ENCODE results near the gene IL20RA. TPM values are rescaled to one million over a fixed set of nuclear protein-coding genes. Genes with fewer than 3 reads are reported as not detected.
"Not testable (repeated sequence)": the region's sequence is repeated elsewhere in the genome, so short reads cannot be mapped to it uniquely, and the experiment has no call there.

The IL20RA gene
- total RNA-seq, 1 experiment from 2014 or later: not detected

DNA sequence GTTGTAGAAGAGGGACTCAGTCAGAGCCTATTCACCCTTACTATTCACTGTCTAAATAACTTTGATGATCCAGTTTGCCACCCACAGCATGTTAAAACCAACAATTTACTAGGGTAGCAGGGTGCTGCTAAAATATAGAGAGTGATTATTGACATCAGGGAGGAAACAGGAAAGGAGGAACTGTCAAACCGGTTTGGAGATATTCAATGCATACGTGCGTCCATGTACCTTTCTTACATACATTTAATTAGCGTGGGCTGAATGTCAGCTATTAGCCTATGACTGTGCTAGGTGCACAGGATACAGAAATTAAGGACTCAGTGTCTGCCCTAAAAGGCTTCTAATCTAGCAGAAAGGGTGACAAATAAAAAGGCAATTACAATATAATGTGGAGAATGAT, 57.2 kb downstream of the IL20RA start:
- DNase-seq (ENCODE audit: low read depth): no peak
- in situ Hi-C loops (cut with HindIII; ENCODE audit: low pct_unique_long_range_greater_than_20kb, low sequenced_read_pairs): no loop called here

DNA sequence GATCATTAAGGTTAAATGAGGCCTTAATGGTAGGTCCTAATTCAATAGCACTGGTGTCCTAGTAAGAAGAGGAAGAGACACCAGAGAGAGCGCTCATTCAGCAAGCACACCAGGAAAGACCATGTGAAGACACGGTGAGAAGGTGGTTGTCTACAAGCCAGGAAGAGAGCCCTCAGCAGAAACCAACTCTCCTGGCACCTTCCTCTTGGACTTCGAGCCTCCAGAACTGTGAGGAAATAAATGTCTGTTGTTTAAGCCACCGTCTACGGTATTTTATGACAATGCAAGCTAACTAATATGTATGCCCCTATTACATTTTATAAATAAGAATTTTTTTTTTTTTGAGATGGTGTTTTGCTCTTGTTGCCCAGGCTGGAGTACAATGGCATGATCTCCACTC, 59.3 kb downstream of the IL20RA start:
- in situ Hi-C loops (cut with HindIII; ENCODE audit: low pct_unique_long_range_greater_than_20kb, low sequenced_read_pairs): no loop called here
- no peak for DNase-seq (ENCODE audit: low read depth)

DNA sequence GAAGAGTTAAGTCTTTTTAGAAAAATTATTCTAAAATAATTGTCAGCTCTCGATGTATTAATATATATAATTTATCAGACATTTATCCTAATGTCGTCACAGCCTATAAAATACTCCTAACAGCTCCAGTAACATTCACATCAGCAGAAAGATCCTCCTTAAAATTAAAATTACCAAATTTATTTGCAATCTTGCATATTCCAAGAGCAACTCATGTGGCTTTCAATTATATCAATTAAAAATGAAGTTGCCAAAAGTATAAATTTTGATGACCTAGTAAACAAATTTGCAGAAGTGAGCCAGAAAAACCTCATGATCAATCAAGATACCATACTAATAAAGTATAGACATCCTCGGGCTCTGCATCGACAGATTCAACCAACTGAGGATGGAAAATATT, 60.2 kb downstream of the IL20RA start:
- DNase-seq (ENCODE audit: low read depth): no peak
- in situ Hi-C loops (cut with HindIII; ENCODE audit: low pct_unique_long_range_greater_than_20kb, low sequenced_read_pairs): no loop called here

DNA sequence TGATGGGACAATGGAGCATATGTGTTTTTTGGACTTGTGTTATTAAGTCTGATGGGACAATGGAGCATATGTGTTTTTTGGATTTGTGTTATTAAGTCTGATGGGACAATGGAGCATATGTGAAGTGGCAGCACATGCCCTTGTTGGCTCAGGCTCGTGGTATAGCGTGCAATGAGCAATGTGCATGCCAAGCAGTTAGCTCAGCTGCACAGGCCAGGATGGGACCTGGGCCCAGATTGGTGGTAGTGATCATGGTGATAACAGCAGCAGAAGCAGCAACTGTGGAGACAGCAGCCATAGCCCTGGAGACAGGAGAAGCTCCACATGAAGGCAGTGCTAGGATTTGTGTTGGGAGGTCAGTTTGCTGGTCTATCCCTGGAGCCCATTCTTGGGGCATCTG, 61.1 kb downstream of the IL20RA start:
- in situ Hi-C loops (cut with HindIII; ENCODE audit: low pct_unique_long_range_greater_than_20kb, low sequenced_read_pairs): no loop called here
- no peak for DNase-seq (ENCODE audit: low read depth)

DNA sequence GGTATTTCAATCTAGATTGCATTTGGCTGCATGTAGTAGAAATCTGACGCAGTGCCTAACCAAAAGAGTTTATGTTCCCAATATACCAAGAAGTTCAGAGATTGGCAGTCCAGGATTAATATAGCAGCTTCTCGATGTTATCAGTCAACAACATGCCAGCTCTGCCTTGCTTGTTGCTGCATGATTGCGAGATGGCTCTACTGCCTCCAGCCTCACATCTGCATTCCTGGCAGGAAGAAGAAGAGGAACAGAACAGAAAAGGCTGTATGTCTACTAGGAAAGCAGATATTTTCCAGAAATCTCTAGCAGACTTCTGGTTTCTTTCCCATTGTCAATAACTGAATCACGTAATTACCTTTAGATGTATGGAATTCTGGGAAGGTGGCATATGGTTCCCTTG, 61.8 kb downstream of the IL20RA start:
- in situ Hi-C loops (cut with HindIII; ENCODE audit: low pct_unique_long_range_greater_than_20kb, low sequenced_read_pairs): no loop called here
- no peak for DNase-seq (ENCODE audit: low read depth)

DNA sequence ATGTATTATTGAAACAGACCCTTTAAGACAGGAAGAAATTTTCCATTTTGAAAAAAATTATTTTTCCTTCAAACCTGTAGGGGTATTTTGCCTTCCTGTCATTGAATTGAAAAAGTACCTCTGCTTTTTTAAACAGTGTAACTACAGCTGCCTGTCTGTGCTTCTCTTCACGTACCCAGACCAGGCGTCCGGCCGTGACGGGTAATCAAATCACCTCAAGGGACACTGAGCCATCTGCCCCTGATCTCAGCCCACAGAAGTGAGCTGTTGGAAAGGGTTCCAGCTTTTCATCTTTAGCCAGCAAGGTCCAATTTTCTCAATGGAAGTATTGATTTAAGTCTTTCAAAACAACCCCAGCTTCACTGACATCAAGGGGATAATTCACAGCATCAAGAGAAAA, 64.7 kb downstream of the IL20RA start:
- in situ Hi-C loops (cut with HindIII; ENCODE audit: low pct_unique_long_range_greater_than_20kb, low sequenced_read_pairs): no loop called here
- DNase-seq (ENCODE audit: low read depth): no peak

DNA sequence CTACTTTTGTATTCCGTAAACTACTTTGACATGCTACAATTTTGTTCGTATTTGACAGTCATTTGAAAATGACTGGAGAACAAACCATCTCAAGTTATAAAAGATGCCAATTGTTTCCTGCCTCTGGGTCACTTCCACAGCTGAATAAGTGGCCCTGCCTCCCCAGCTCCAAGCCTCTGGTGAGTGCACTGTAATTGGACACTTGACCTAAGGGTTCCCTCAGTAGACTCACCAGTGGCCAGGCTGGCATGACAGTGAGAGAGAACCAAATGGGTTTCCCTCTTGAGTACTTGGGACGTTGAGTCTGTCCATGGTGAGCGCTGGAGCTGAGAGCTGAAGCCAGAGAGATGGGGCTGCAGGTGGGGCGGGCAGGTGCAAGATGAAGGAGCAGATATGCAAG, 65.6 kb downstream of the IL20RA start:
- no peak for DNase-seq (ENCODE audit: low read depth)
- in situ Hi-C loops (cut with HindIII; ENCODE audit: low pct_unique_long_range_greater_than_20kb, low sequenced_read_pairs): no loop called here

- DNase-seq (ENCODE audit: low read depth): no peak
- in situ Hi-C loops (cut with HindIII; ENCODE audit: low pct_unique_long_range_greater_than_20kb, low sequenced_read_pairs): no loop called here
These were observed 67.7 kb downstream of the IL20RA start for GRCh38 chr6:136977075-136977474.

- in situ Hi-C loops (cut with HindIII; ENCODE audit: low pct_unique_long_range_greater_than_20kb, low sequenced_read_pairs): no loop called here
- DNase-seq (ENCODE audit: low read depth): no peak
These were observed 69.6 kb downstream of the IL20RA start for GRCh38 chr6:136975089-136975715.

DNA sequence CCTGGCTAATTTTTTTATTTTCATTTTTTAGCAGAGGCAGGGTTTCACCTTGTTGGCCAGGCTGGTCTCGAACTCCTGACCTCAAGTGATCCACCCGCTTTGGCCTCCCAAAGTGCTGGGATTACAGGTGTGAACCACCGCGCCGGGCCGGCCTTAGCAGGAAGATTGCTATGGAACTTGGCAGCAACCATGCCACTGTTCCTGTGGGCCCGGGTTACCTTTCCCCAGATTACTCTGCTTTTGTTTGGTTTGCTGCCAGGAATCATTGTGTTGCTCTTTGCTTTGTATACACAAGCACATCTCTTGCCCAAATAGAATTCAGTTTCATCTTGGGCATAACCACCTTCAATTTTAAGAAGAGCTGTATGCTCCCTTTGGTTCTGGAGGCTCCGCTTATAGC, 71.0 kb downstream of the IL20RA start:
- in situ Hi-C loops (cut with HindIII; ENCODE audit: low pct_unique_long_range_greater_than_20kb, low sequenced_read_pairs); DNase-seq (ENCODE audit: low read depth): not testable (repeated sequence)

DNA sequence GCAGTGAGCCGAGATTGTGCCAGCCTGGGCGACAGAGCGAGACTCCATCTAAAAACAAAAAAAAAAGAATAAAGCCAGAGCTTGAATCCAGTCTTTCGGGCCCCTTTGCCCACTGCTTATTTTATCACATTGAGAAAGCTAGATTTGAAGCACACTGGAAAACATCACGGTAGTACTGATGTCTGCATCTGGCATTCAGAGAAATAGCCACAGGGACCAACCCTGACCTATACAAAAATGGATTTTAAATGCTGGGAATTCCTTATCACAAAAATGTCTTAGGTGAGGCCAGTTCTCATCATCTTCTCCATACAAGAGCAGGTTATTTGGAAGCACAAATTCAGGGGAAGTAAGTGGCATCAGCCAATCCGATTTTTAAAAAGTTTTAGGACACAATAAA, 73.2 kb downstream of the IL20RA start:
- in situ Hi-C loops (cut with HindIII; ENCODE audit: low pct_unique_long_range_greater_than_20kb, low sequenced_read_pairs): no loop called here
- no peak for DNase-seq (ENCODE audit: low read depth)

DNA sequence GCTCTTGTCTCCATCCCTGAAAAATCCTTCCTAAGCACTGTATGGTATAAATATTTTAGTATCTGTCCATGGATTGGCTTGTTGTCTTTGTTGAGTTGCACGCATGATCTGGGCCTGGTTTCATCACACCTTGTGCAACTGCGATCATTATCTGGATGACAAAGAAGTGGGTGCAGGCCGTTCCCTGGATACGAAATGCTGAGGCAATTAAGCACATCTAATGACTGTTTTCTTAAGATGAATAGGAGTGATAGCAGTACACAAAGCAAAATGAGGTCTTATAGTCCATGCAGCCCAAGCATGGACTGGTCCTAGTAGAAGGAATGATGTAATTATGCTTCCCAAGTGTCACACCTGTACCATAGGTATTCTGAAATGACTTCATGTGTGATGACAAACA, 74.8 kb downstream of the IL20RA start:
- no peak for DNase-seq (ENCODE audit: low read depth)
- in situ Hi-C loops (cut with HindIII; ENCODE audit: low pct_unique_long_range_greater_than_20kb, low sequenced_read_pairs): no loop called here

GRCh38 chr6:136969433-136969832, 75.3 kb downstream of the IL20RA start:
- in situ Hi-C loops (cut with HindIII; ENCODE audit: low pct_unique_long_range_greater_than_20kb, low sequenced_read_pairs): no loop called here
- DNase-seq (ENCODE audit: low read depth): no peak

GRCh38 chr6:136968837-136969236, 75.9 kb downstream of the IL20RA start:
- DNase-seq (ENCODE audit: low read depth): no peak
- in situ Hi-C loops (cut with HindIII; ENCODE audit: low pct_unique_long_range_greater_than_20kb, low sequenced_read_pairs): no loop called here

- in situ Hi-C loops (cut with HindIII; ENCODE audit: low pct_unique_long_range_greater_than_20kb, low sequenced_read_pairs): no loop called here
- peak; percentile 65 for DNase-seq (ENCODE audit: low read depth)
These were observed 76.7 kb downstream of the IL20RA start for GRCh38 chr6:136967876-136968752.

DNA sequence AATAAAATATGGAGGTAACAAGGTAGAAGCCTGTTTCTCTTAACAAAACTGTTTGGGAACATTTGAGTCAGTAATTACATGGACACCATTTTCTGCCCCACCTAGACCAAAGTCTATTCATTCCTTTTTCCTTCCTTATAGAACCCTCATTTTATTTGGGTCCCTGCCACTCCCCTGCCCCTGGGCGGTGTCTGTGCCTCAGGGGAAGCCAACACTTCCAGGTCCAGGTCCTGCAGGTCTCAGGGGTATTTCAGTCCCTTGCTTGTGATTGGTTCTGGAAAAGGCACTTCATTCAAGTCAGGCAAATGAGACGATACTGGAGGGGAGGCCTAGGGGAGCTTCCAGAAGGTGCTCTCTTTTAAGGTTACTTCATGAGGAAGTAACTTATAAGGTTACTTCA, 80.4 kb downstream of the IL20RA start:
- no peak for DNase-seq (ENCODE audit: low read depth)
- in situ Hi-C loops (cut with HindIII; ENCODE audit: low pct_unique_long_range_greater_than_20kb, low sequenced_read_pairs): no loop called here

DNA sequence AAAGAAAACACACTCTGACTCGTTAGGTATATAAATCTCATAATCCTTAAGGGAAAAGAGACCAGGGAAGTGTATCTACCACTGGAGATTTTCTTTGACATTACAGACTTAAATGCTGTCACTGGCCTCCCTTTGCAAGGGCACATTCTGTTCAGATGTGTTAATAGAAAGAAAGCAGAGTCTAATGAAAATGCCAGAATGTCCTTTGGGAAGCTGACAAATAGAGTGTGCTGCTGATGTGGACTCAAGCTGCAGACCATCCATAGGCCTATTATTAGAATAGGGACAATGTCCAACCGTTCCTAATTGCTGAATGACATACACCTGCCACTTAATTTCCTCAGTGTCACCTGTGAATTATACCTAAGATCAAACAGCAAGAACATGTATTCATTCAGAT, 81.5 kb downstream of the IL20RA start:
- no peak for DNase-seq (ENCODE audit: low read depth)
- in situ Hi-C loops (cut with HindIII; ENCODE audit: low pct_unique_long_range_greater_than_20kb, low sequenced_read_pairs): no loop called here

- in situ Hi-C loops (cut with HindIII; ENCODE audit: low pct_unique_long_range_greater_than_20kb, low sequenced_read_pairs): no loop called here
- DNase-seq (ENCODE audit: low read depth): no peak
These were observed 82.1 kb downstream of the IL20RA start for GRCh38 chr6:136962661-136963060.

DNA sequence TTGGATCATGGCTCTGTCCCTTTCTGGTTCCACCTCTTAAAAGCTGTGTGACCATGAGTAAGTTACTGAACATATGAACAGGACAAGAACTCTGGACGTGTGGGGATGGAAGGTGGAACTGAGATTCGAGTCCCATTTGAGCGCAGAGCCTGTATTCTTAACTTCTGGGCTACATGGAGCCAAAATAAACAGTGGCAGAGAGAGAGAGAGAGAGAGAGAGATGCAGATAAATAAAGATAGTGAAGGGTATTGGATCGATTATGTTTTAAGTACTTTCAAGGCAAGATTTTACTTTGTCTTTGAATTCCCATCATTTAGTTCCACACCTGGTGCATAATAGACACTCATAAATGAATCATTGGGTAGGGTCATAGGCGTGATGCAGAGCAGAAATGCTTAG, 82.9 kb downstream of the IL20RA start:
- in situ Hi-C loops (cut with HindIII; ENCODE audit: low pct_unique_long_range_greater_than_20kb, low sequenced_read_pairs): no loop called here

GRCh38 chr6:136960781-136961180, 84.0 kb downstream of the IL20RA start:
- in situ Hi-C loops (cut with HindIII; ENCODE audit: low pct_unique_long_range_greater_than_20kb, low sequenced_read_pairs): no loop called here
- no peak for DNase-seq (ENCODE audit: low read depth)

More for the DNA sequence above, 82.9 kb downstream of the IL20RA start:
- no peak for DNase-seq (ENCODE audit: low read depth)

Data from Caki2 (cell line).